ENCODE results near the gene CHMP3. TPM values are rescaled to one million over a fixed set of nuclear protein-coding genes. Genes with fewer than 3 reads are reported as not detected.

The CHMP3 gene
- total RNA-seq, 4 donors from 2014 or later = 80.2 to 146 (median 111) TPM

DNA sequence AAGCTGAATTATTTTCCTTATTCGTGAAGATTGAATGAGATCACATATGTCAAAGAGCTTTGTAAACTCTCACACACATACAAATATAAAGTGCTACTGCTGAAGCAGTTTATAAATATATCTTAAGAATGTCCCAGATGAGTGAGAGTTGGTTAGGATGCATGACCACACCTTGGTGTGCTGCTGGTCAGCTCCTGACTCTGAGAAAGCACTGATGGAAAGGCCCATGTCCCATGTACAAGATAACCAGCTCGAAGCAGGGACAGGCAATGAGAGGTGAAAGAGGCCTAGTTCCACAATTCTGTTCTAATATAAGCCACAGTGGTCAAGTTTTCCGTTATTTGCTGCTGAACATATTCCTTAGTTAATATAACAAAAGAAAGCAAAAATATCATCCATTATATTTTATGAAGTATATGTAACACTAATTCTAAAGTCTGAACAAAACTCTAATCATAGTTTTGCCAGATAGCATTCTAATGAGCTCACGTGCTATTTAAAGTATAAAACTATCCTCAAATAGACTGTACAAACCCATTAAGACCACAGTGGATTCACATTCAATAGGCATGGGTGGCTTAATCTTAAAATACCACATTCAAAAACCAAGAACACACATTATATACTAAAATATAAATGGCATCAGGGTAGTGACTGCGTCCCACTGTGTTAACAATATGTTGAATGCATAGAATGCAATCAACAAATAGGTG is 49.1 kb downstream of the CHMP3 start:
- no peak for ATAC-seq (ENCODE audit: low FRiP score)

DNA sequence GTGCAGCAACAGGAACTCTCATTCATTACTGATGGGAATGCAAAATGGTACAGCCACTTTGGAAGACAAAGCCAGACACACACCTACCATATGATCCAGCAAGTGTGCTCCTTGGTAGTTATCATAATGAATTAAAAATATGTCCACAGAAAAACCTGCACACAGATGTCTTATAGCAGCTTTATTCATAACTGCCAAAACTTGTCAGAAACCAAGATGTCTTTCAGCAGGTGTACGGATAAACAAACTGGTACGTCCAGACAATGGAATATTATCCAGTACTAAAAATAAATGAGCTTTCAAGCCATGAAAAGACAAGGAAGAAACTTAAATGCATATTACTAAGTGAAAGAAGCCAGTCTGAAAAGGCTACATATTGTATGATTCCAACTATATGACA is 50.4 kb downstream of the CHMP3 start:
- DNase-seq (ENCODE audit: low spot score) = no peak
- TF ChIP-seq, protein P1, sequence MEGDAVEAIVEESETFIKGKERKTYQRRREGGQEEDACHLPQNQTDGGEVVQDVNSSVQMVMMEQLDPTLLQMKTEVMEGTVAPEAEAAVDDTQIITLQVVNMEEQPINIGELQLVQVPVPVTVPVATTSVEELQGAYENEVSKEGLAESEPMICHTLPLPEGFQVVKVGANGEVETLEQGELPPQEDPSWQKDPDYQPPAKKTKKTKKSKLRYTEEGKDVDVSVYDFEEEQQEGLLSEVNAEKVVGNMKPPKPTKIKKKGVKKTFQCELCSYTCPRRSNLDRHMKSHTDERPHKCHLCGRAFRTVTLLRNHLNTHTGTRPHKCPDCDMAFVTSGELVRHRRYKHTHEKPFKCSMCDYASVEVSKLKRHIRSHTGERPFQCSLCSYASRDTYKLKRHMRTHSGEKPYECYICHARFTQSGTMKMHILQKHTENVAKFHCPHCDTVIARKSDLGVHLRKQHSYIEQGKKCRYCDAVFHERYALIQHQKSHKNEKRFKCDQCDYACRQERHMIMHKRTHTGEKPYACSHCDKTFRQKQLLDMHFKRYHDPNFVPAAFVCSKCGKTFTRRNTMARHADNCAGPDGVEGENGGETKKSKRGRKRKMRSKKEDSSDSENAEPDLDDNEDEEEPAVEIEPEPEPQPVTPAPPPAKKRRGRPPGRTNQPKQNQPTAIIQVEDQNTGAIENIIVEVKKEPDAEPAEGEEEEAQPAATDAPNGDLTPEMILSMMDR (IDR thresholded peaks at IDR 0.05) = no peak
- ATAC-seq (ENCODE audit: low FRiP score) = no peak

More for the DNA sequence above, 49.1 kb downstream of the CHMP3 start:
- no peak for DNase-seq (ENCODE audit: low spot score)
- TF ChIP-seq, protein P1 (IDR thresholded peaks at IDR 0.05) = no peak

- DNase-seq (ENCODE audit: low spot score) (no peak), ATAC-seq (ENCODE audit: low FRiP score) (no peak)
- TF ChIP-seq, protein P1 (IDR thresholded peaks at IDR 0.05) = no peak
Measured at GRCh38 chr2:86512034-86512433, 51.2 kb downstream of the CHMP3 start.

DNA sequence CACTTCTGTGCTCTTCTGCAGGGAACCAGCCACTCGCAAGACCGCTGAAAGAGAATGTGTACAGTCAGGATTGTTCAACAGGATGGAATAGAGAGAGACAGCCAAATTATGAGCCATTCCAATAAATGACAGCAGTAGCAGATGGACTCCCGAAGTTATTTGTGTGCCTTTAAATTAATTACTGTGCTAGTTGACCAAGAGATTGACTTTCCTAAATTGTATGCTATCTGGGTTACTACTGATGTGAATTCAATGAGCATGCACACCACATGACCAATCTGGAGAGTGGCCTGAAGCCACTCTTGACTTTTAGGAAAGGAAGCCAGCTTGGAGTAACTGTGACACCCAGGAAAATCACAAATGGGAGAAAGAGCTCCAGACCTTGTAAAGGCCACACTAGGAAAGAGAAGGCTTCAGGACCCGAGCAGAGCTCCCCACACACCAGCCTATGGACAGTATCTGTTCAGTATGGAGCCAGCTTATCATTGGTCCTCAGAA is 52.8 kb downstream of the CHMP3 start:
- ATAC-seq (ENCODE audit: low FRiP score) (no peak), DNase-seq (ENCODE audit: low spot score) (no peak)
- TF ChIP-seq, protein P1 (IDR thresholded peaks at IDR 0.05) = no peak

- ATAC-seq (ENCODE audit: low FRiP score) = no peak
Measured at GRCh38 chr2:86507600-86507999, 55.6 kb downstream of the CHMP3 start.

DNA sequence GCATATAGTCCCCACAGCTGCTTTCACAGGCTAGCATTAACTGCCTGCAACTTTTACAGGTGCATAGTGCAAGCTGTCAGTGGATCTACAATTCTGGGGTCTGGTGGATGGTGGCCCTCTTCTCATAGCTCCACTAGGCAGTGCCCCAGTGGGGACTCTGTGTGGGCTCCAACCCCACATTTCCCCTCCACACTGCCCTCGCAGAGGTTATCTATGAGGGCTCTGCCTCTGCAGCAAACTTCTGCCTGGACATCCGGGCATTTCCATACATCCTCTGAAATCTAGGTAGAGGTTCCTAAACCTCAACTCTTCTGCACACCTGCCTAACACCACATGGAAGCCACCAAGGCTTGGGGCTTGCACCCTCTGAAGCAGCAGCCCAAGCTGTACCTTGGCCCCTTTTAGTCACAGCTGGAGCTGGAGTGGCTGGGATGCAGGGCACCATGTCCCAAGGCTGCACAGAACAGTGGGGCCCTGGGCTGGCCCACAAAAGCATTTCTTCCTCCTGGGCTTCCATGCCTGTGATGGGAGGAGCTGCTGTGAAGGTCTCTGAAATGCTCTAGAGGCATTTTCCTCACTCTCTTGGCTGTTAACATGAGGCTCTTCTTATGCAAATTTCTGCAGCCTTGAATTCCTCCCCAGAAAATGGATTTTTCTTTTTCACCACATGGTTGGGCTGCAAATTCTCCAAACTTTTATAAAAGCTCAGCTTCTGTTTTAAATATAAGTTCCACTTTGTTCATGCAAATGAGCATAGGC is 62.7 kb downstream of the CHMP3 start:
- no peak for DNase-seq (ENCODE audit: low spot score)
- no peak for ATAC-seq (ENCODE audit: low FRiP score)
- TF ChIP-seq, protein P1 (IDR thresholded peaks at IDR 0.05) = no peak

More at GRCh38 chr2:86507600-86507999, 55.6 kb downstream of the CHMP3 start:
- no peak for DNase-seq (ENCODE audit: low spot score)
- TF ChIP-seq, protein P1 (IDR thresholded peaks at IDR 0.05) = no peak
